Measurements from ENCODE around the gene NR3C1.

- TF ChIP-seq CTCF (IDR thresholded peaks at IDR 0.05 in 4 of 5, conservative IDR thresholded peaks at IDR 0.05 in 1 of 5) = no peak
- TF ChIP-seq POLR2A (IDR thresholded peaks at IDR 0.05) = no peak
Measured at GRCh38 chr5:143431789-143432188, 28.3 kb upstream of the NR3C1 start.

All from gastrocnemius medialis (tissue), 4 donors.